ENCODE results near the gene KRCC1. TPM values are rescaled to one million over a fixed set of nuclear protein-coding genes. Genes with fewer than 3 reads are reported as not detected.

The KRCC1 gene
- total and polyA plus RNA-seq, 9 of the 15 experiments (the other 6 are each of a cell fraction or from before 2014, with no cell fraction given), result 1.9 to 6.0 (median 2.2) TPM

GRCh38 chr2:88059979-88060906 is 4.7 kb upstream of the KRCC1 start (continued):
- TF ChIP-seq CTCF (IDR thresholded peaks at IDR 0.05 in 2 of 3, conservative IDR thresholded peaks at IDR 0.05 in 1 of 3; ENCODE audit: insufficient read depth in 2 of 3, low read depth in 1 of 3, low read length in 3 of 3) (peak; percentile 70 to 90 (median 76)), CGGBP1 (CRISPR knock-in tag; IDR thresholded peaks at IDR 0.05) (no peak), ZC3H8 (IDR thresholded peaks at IDR 0.05) (no peak), HMGN3 (IDR thresholded peaks at IDR 0.05; ENCODE audit: borderline replicate concordance, extremely low read depth, insufficient read length, low read depth, low read length) (no peak), MEIS2 (IDR thresholded peaks at IDR 0.05; ENCODE audit: partially characterized antibody) (peak; percentile 1), ETV1 (tag; conservative IDR thresholded peaks at IDR 0.05; ENCODE audit: low read depth) (no peak), CEBPB (tag; IDR thresholded peaks at IDR 0.05) (peak; percentile 89), C11orf30 (IDR thresholded peaks at IDR 0.05; ENCODE audit: low read depth) (no peak), MBD2 (IDR thresholded peaks at IDR 0.05; ENCODE audit: borderline replicate concordance, low read depth) (no peak), DEAF1 (CRISPR knock-in tag; IDR thresholded peaks at IDR 0.05) (peak; percentile 64), NFIC (IDR thresholded peaks at IDR 0.05) (no peak; the same call in 1 of the 2 replicates), ELF2 (CRISPR knock-in tag; IDR thresholded peaks at IDR 0.05) (no peak), DLX4 (CRISPR knock-in tag; IDR thresholded peaks at IDR 0.05) (no peak), RAD21 (CRISPR knock-in tag; conservative IDR thresholded peaks at IDR 0.05 in 1 of 2, IDR thresholded peaks at IDR 0.05 in 1 of 2) (peak; percentile 83 to 85), CBX2 (IDR thresholded peaks at IDR 0.05; ENCODE audit: insufficient read depth, low read length, poor library complexity, severe bottlenecking) (no peak), CBFB (CRISPR knock-in tag; IDR thresholded peaks at IDR 0.05) (no peak), CHD4 (IDR thresholded peaks at IDR 0.05; ENCODE audit: insufficient read depth, insufficient replicate concordance, low read depth, low read length, poor library complexity, severe bottlenecking) (no peak), THAP7 (CRISPR knock-in tag; IDR thresholded peaks at IDR 0.05) (no peak)
